OCI-LY1 (cell line): Measurements from ENCODE around the gene GKN1.

Experiments used
- H2AFZ ChIP-seq: fragments of 200-600 bp; sonication (generic), shearing (Covaris generic); 2 replicates; pipeline ENCODE4 v1.6.0; 2014; ENCODE audit warnings: antibody characterized with exemption, mild to moderate bottlenecking, low read length
- H3F3A ChIP-seq: fragments of 200-600 bp; sonication (generic), shearing (Covaris generic); 2 replicates; pipeline ENCODE4 v1.6.0; 2014; ENCODE audit warnings: mild to moderate bottlenecking, antibody characterized with exemption, low read length, moderate library complexity; ENCODE audit not compliant: insufficient read depth
- H3K27ac ChIP-seq: fragments of 200-600 bp; sonication (generic); 2 replicates; pipeline ENCODE4 v1.5.1; 2014; ENCODE audit warnings: low read length, mixed run types, mild to moderate bottlenecking, low read depth; ENCODE audit not compliant: poor library complexity, severe bottlenecking
- H3K27me3 ChIP-seq: fragments of 200-600 bp; sonication (generic); 2 replicates; pipeline ENCODE4 v1.6.0; 2014; ENCODE audit warnings: antibody characterized with exemption, mild to moderate bottlenecking, low read length, moderate library complexity; ENCODE audit not compliant: insufficient read depth
- H3K36me3 ChIP-seq: fragments of 200-600 bp; sonication (generic); 2 replicates; pipeline ENCODE4 v1.6.1; 2014; ENCODE audit warnings: mild to moderate bottlenecking, antibody characterized with exemption, low read length, moderate library complexity, mixed read lengths; ENCODE audit not compliant: insufficient read depth
- H3K4me1 ChIP-seq: fragments of 200-600 bp; sonication (generic); 2 replicates; pipeline ENCODE4 v1.5.1; 2014; ENCODE audit warnings: mild to moderate bottlenecking, low read length, moderate library complexity; ENCODE audit not compliant: insufficient read depth, severe bottlenecking
- H3K4me2 ChIP-seq: fragments of 200-600 bp; sonication (generic), shearing (Covaris generic); 2 replicates; pipeline ENCODE4 v1.6.1; 2014; ENCODE audit warnings: low read length
- H3K4me3 ChIP-seq: fragments of 200-600 bp; sonication (generic); 2 replicates; pipeline ENCODE4 v1.5.1; 2014; ENCODE audit warnings: low read length, low read depth, mild to moderate bottlenecking, mixed read lengths; ENCODE audit not compliant: poor library complexity, severe bottlenecking
- H3K79me2 ChIP-seq: fragments of 200-600 bp; shearing (Covaris generic); 2 replicates; pipeline ENCODE4 v1.6.1; 2016; ENCODE audit warnings: mixed run types, low read length, mixed read lengths; ENCODE audit not compliant: insufficient read depth
- H3K9ac ChIP-seq: fragments of 200-600 bp; sonication (generic), shearing (Covaris generic); 2 replicates; pipeline ENCODE4 v1.6.1; 2014; ENCODE audit warnings: mild to moderate bottlenecking, low read length, mixed read lengths
- H3K9me2 ChIP-seq: fragments of 200-600 bp; sonication (generic), shearing (Covaris generic); 2 replicates; pipeline ENCODE4 v1.6.1; 2014; ENCODE audit warnings: low read depth, mild to moderate bottlenecking, low read length, mixed read lengths
- H3K9me3 ChIP-seq: fragments of 200-600 bp; shearing (Covaris generic); 2 replicates; pipeline ENCODE4 v1.6.1; 2014; ENCODE audit warnings: low read length, mixed read lengths
- H4K20me1 ChIP-seq: fragments of 200-600 bp; sonication (generic), shearing (Covaris generic); 2 replicates; pipeline ENCODE4 v1.6.0; 2016; ENCODE audit warnings: mild to moderate bottlenecking, low read length; ENCODE audit not compliant: insufficient read depth
- CTCF ChIP-seq: fragments of 200-600 bp; sonication (generic), shearing (Covaris generic); IDR thresholded peaks from 2 replicates; pipeline ENCODE4 v1.5.1; 2017; ENCODE audit warnings: mild to moderate bottlenecking, antibody characterized with exemption, low read length, moderate library complexity, mixed read lengths
- EZH2 ChIP-seq: fragments of 200-600 bp; sonication (generic), shearing (Covaris generic); IDR thresholded peaks from 2 replicates; pipeline ENCODE4 v1.8.0; 2017; ENCODE audit warnings: borderline replicate concordance, mixed run types, mild to moderate bottlenecking, antibody characterized with exemption, low read length, moderate library complexity, mixed read lengths

GKN1 gene

GRCh38 chr2:68940369-68940768 lies 34.1 kb upstream of the GKN1 start:
- no peaks in the 10 kb centered on the region for H3F3A ChIP-seq
- peaks cover 7% of the 10 kb centered on the region; the same call in 1 of the 2 replicates for H3K27me3 ChIP-seq
- no peaks in the 10 kb centered on the region for H4K20me1 ChIP-seq
- H3K9ac ChIP-seq: no peak overlapping the region
- H3K4me1 ChIP-seq: no peaks in the 10 kb centered on the region
- H3K4me3 ChIP-seq: no peak overlapping the region
- no peak overlapping the region for H3K27ac ChIP-seq
- no peaks in the 10 kb centered on the region for H3K9me2 ChIP-seq
- H3K9me3 ChIP-seq: peaks cover 2% of the 10 kb centered on the region; the same call in 1 of the 2 replicates
- no peaks in the 10 kb centered on the region for H3K79me2 ChIP-seq
- no peak for TF ChIP-seq EZH2
- TF ChIP-seq CTCF: no peak
- no peak overlapping the region for H3K4me2 ChIP-seq
- H3K36me3 ChIP-seq: no peaks in the 10 kb centered on the region; the same call in 1 of the 2 replicates
- no peak overlapping the region for H2AFZ ChIP-seq

DNA sequence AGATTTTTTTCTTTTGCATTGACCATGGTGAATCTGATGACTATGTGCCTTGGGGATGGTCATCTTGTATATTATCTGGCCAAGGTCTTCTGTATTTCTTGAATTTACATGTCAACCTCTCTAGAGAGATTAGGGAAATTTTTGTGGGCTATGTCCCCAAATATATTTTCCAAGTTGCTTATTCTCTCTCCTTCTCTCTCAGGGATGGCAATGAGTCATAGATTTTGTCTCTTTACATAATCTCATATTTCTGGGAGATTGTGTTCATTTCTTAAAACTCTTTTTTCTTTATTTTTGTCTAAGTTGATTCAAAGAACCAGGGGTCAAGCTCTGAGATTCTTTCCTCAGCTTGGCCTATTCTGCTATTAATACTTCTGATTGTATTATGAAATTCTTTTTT lies 31.6 kb upstream of the GKN1 start:
- Histone ChIP-seq H2AFZ (no peak overlapping the region), H3K36me3 (no peaks in the 10 kb centered on the region; the same call in 1 of the 2 replicates), H3F3A (no peaks in the 10 kb centered on the region), H3K4me1 (no peaks in the 10 kb centered on the region), H3K9me2 (no peaks in the 10 kb centered on the region), H3K27ac (no peak overlapping the region), H4K20me1 (no peaks in the 10 kb centered on the region), H3K79me2 (no peaks in the 10 kb centered on the region), H3K4me2 (no peak overlapping the region), H3K9me3 (peaks cover 2% of the 10 kb centered on the region; the same call in 1 of the 2 replicates), H3K4me3 (no peak overlapping the region), H3K27me3 (peaks cover 7% of the 10 kb centered on the region; the same call in 1 of the 2 replicates), H3K9ac (no peak overlapping the region)
- TF ChIP-seq CTCF: no peak
- TF ChIP-seq EZH2: no peak

GRCh38 chr2:68943581-68944568 lies 30.6 kb upstream of the GKN1 start:
- H3K79me2 ChIP-seq: no peaks in the 10 kb centered on the region
- no peak overlapping the region for H2AFZ ChIP-seq
- no peaks in the 10 kb centered on the region; the same call in 1 of the 2 replicates for H3K36me3 ChIP-seq
- H3K4me1 ChIP-seq: no peaks in the 10 kb centered on the region
- H3K4me3 ChIP-seq: no peak overlapping the region
- H3K9ac ChIP-seq: no peak overlapping the region
- peaks cover 2% of the 10 kb centered on the region; the same call in 1 of the 2 replicates for H3K9me3 ChIP-seq
- H4K20me1 ChIP-seq: no peaks in the 10 kb centered on the region
- no peaks in the 10 kb centered on the region for H3F3A ChIP-seq
- H3K27ac ChIP-seq: no peak overlapping the region
- H3K9me2 ChIP-seq: no peaks in the 10 kb centered on the region
- TF ChIP-seq EZH2 (no peak), CTCF (peak; percentile 75)
- peaks cover 7% of the 10 kb centered on the region; the same call in 1 of the 2 replicates for H3K27me3 ChIP-seq
- no peak overlapping the region for H3K4me2 ChIP-seq
